Mesendoderm (in vitro differentiated cells): ENCODE data around the gene FKBP10.
"Not testable (repeated sequence)": the region's sequence is repeated elsewhere in the genome, so short reads cannot be mapped to it uniquely, and the experiment has no call there.

Experiments
- DNase-seq: peaks from one replicate; pipeline ENCODE4 v3.0.0; 2013
- H2AK5ac ChIP-seq: 2 replicates; pipeline ENCODE4 v1.6.1; 2013; ENCODE audit warnings: low read length, inconsistent platforms
- H2BK120ac ChIP-seq: 2 replicates; pipeline ENCODE4 v1.6.1; 2013; ENCODE audit warnings: low read depth, mild to moderate bottlenecking, low read length, moderate library complexity, mixed read lengths
- H2BK15ac ChIP-seq: replicated peaks from 2 replicates; pipeline ENCODE4 v1.6.1; 2013; ENCODE audit warnings: low read depth, mild to moderate bottlenecking, moderate library complexity
- H2BK5ac ChIP-seq: 2 replicates; pipeline ENCODE4 v1.6.1; 2013; ENCODE audit warnings: low read length, inconsistent platforms
- H3K18ac ChIP-seq: 2 replicates; pipeline ENCODE4 v1.6.1; 2013; ENCODE audit warnings: mild to moderate bottlenecking, low read length, mixed read lengths
- H3K23ac ChIP-seq: one replicate; pipeline ENCODE4 v1.6.1; 2013; ENCODE audit warnings: low read length
- H3K27ac ChIP-seq: 2 replicates; pipeline ENCODE4 v1.5.1; 2013; ENCODE audit warnings: low read depth, mild to moderate bottlenecking, inconsistent platforms, low read length, moderate library complexity
- H3K27me3 ChIP-seq: 2 replicates; pipeline ENCODE4 v1.6.1; 2013; ENCODE audit warnings: low read length, control low read depth, mild to moderate bottlenecking, inconsistent platforms; ENCODE audit not compliant: insufficient read depth, poor library complexity
- H3K36me3 ChIP-seq: 2 replicates; pipeline ENCODE4 v1.6.1; 2013; ENCODE audit warnings: low read length, inconsistent platforms; ENCODE audit not compliant: control insufficient read depth, insufficient read depth
- H3K4ac ChIP-seq: one replicate; pipeline ENCODE4 v1.6.1; 2013; ENCODE audit warnings: low read depth, mild to moderate bottlenecking, low read length, moderate library complexity
- H3K4me1 ChIP-seq: 2 replicates; pipeline ENCODE4 v1.6.1; 2013; ENCODE audit warnings: low read depth, low read length, inconsistent platforms; ENCODE audit not compliant: control insufficient read depth
- H3K4me2 ChIP-seq: 2 replicates; pipeline ENCODE4 v1.6.1; 2013; ENCODE audit warnings: low read length
- H3K4me3 ChIP-seq: 2 replicates; pipeline ENCODE4 v1.5.1; 2013; ENCODE audit warnings: mild to moderate bottlenecking, low read length
- H3K56ac ChIP-seq: one replicate; pipeline ENCODE4 v1.6.1; 2013; ENCODE audit warnings: low read length
- H3K79me1 ChIP-seq: 2 replicates; pipeline ENCODE4 v1.6.1; 2013; ENCODE audit warnings: low read length, inconsistent platforms
- H3K79me2 ChIP-seq: 2 replicates; pipeline ENCODE4 v1.6.1; 2013; ENCODE audit warnings: mild to moderate bottlenecking, low read length; ENCODE audit not compliant: control insufficient read depth, insufficient read depth
- H3K9ac ChIP-seq: 2 replicates; pipeline ENCODE4 v1.6.1; 2013; ENCODE audit warnings: low read length, inconsistent platforms
- H4K5ac ChIP-seq: one replicate; pipeline ENCODE4 v1.6.1; 2013; ENCODE audit warnings: low read length
- H4K8ac ChIP-seq: one replicate; pipeline ENCODE4 v1.6.1; 2013; ENCODE audit warnings: low read depth, mild to moderate bottlenecking, control low read depth, low read length, moderate library complexity
- WGBS: extraction: QIAGEN DNeasy Blood & Tissue Kit; methylation state at CpG from one replicate; pipeline ENCODE4 v1.1.7; 2013; ENCODE audit warnings: low lambda C conversion rate, missing lambda C conversion rate; ENCODE audit not compliant: insufficient coverage; ENCODE audit errors: extremely low coverage; 5-methylcytosine and 5-hydroxymethylcytosine counted together

FKBP10 gene

DNA sequence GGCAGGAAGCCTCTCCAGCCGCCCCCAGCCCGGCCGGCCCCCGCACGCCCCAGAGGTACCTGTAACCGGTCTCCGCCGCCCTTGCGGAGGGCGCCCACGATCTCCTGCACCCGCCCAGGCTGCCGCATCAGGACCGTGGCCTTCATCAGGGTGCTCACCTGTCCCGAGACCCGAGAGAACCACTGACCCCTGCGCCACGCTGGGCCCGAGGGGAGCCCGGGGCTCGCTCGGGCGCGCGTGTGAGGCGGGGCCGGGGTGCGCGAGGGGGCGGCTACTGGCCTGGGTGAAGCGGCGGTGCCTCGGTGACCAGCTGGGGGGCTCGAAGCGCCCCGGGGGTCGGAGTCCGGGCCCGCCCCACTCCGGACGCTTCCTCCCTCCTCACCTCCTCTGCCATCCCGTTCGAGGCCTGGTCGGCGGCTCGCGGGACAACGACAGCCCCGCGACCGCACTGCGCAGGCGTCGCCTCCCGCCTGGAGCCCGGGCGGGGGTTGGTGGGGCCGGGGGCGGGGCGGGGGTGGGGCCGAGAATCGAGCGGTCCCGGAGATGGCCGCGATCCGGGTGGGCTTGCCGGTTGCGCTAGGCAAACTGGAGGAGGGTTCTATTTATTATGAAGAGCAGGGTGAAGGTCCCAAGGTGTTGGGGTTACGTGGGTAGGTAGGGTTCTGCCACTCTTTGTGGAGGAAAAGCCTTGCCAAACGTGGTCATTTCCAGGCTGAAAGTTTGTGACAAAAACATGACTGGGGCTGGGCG, 23.2 kb downstream of the FKBP10 start, which contains the start of gene NT5C3B:
NT5C3B (minus strand) TSS at position 433 of the 750 bp plus-strand sequence; CDS start at position 394, 39 bp downstream.
- no CpG with 5 or more reads among the region's 72 CpGs for WGBS
- Histone ChIP-seq H3K27ac (no peak within 1 kb of the TSS), H2BK5ac (no peak within 1 kb of the TSS), H2AK5ac (no peak within 1 kb of the TSS), H2BK120ac (no peak within 1 kb of the TSS), H3K4ac (peak within 1 kb of the TSS; percentile 63), H3K79me2 (no peaks in the 10 kb centered on the region), H4K8ac (peak within 1 kb of the TSS; percentile 57), H2BK15ac (no peak within 1 kb of the TSS), H3K23ac (no peak within 1 kb of the TSS), H3K36me3 (peaks cover 2% of the 10 kb centered on the region), H3K4me3 (peak within 1 kb of the TSS; percentile 87), H3K56ac (peak within 1 kb of the TSS; percentile 97), H3K27me3 (no peaks in the 10 kb centered on the region), H4K5ac (no peak within 1 kb of the TSS), H3K79me1 (peaks cover 1% of the 10 kb centered on the region), H3K18ac (peak within 1 kb of the TSS; percentile 53), H3K4me1 (peaks cover 2% of the 10 kb centered on the region), H3K4me2 (peak within 1 kb of the TSS; percentile 70), H3K9ac (peak within 1 kb of the TSS; percentile 92)
- DNase-seq: peak; percentile 48

DNA sequence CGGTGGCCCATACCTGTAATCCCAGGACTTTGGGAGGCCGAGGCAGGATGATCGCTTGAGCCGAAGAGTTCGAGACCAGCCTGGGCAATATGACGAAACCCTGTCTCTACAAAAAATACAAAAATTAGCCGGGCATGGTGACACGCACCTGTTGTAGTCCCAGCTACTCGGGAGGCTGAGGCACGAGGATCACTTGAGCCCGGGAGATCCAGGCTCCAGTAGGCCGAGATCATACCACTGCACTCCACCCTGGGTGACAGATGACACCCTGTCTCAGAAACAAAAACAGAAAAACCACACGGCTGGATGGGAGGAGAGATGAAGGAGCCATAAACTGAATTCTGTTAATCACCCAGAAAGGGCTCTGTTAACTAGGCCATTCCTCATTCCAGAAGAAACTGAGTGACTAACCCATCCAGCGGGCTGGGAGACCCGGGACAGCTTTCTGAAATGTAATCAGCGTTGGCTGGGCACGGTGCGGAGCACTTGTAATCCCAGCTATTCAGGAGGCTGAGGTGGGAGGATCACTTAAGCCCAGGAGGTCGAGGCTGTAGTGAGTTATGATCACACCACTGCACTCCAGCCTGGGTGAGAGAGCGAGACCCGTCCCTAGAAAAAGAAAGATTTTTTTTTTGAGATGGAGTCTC, 23.9 kb downstream of the FKBP10 start:
- peaks cover 2% of the 10 kb centered on the region for H3K36me3 ChIP-seq
- H2BK5ac ChIP-seq: no peak overlapping the region
- no peak overlapping the region for H4K8ac ChIP-seq
- no peak overlapping the region for H3K4me3 ChIP-seq
- H3K56ac ChIP-seq: peak overlapping the region; percentile 89
- peak overlapping the region; percentile 70 for H3K4me2 ChIP-seq
- no peaks in the 10 kb centered on the region for H3K79me2 ChIP-seq
- WGBS: no CpG with 5 or more reads among the region's 21 CpGs
- H2BK15ac ChIP-seq: no peak overlapping the region
- H3K9ac ChIP-seq: peak overlapping the region; percentile 53
- H3K18ac ChIP-seq: no peak overlapping the region
- peaks cover 1% of the 10 kb centered on the region for H3K79me1 ChIP-seq
- H3K4me1 ChIP-seq: peaks cover 2% of the 10 kb centered on the region
- no peak for DNase-seq
- no peak overlapping the region for H3K23ac ChIP-seq
- no peak overlapping the region for H3K4ac ChIP-seq
- no peak overlapping the region for H2BK120ac ChIP-seq
- no peak overlapping the region for H2AK5ac ChIP-seq
- H3K27me3 ChIP-seq: no peaks in the 10 kb centered on the region
- H3K27ac ChIP-seq: no peak overlapping the region
- no peak overlapping the region for H4K5ac ChIP-seq

- no peak within 1 kb of the TSS for H4K8ac ChIP-seq
- H3K79me2 ChIP-seq: no peaks in the 10 kb centered on the region
- no peak within 1 kb of the TSS for H2AK5ac ChIP-seq
- no peak for DNase-seq
- H3K23ac ChIP-seq: no peak within 1 kb of the TSS
- no peak within 1 kb of the TSS for H2BK15ac ChIP-seq
- no peak within 1 kb of the TSS for H2BK120ac ChIP-seq
- H3K4ac ChIP-seq: no peak within 1 kb of the TSS
- no peak within 1 kb of the TSS for H3K4me3 ChIP-seq
- H3K18ac ChIP-seq: no peak within 1 kb of the TSS
- no peak within 1 kb of the TSS for H3K56ac ChIP-seq
- H3K4me2 ChIP-seq: no peak within 1 kb of the TSS
- no peak within 1 kb of the TSS for H3K9ac ChIP-seq
- H3K27me3 ChIP-seq: no peaks in the 10 kb centered on the region
- H2BK5ac ChIP-seq: no peak within 1 kb of the TSS
- peaks cover 1% of the 10 kb centered on the region for H3K79me1 ChIP-seq
- no peak within 1 kb of the TSS for H3K27ac ChIP-seq
- WGBS: no CpG with 5 or more reads among the region's 15 CpGs
- no peak within 1 kb of the TSS for H4K5ac ChIP-seq
- peaks cover 2% of the 10 kb centered on the region for H3K4me1 ChIP-seq
- H3K36me3 ChIP-seq: peaks cover 2% of the 10 kb centered on the region
Measured at GRCh38 chr17:41837761-41838538, 25.1 kb downstream of the FKBP10 start, which contains the start of gene KLHL10. KLHL10 (plus strand) TSS chr17:41837825; CDS start chr17:41837933, 108 bp downstream.

DNA sequence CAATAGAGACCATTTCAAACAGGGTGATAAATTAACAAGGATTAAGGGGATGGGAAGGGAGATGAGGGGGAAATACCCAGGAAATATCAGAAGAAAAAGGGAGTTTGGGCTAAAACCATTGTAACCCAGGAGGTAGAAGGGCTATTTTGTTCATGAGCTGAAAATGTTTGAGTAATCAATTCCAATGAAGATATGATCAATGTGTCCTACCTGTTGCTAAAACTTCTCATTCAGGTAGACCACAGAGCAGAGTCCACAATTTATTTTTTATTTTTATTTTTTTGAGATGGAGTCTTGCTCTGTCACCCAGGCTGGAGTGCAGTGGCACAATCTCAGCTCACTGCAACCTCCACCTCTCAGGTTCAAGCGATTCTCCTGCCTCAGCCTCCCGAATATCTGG, 26.6 kb downstream of the FKBP10 start:
- not testable (repeated sequence) for H3K36me3 ChIP-seq

GRCh38 chr17:41840781-41841180, 28.0 kb downstream of the FKBP10 start:
- not testable (repeated sequence) for H2BK15ac ChIP-seq, H3K56ac ChIP-seq, H4K5ac ChIP-seq, H4K8ac ChIP-seq, H3K79me2 ChIP-seq, H3K27me3 ChIP-seq, H3K4me2 ChIP-seq, H3K36me3 ChIP-seq, H3K9ac ChIP-seq, H3K23ac ChIP-seq, DNase-seq, H3K18ac ChIP-seq, H2BK120ac ChIP-seq, H2AK5ac ChIP-seq, H2BK5ac ChIP-seq, H3K4me1 ChIP-seq, H3K4ac ChIP-seq, H3K79me1 ChIP-seq, H3K27ac ChIP-seq, H3K4me3 ChIP-seq
- no CpG with 5 or more reads among the region's 6 CpGs for WGBS

More for the DNA sequence above, 26.6 kb downstream of the FKBP10 start:
- H3K4me1 ChIP-seq, H3K4me2 ChIP-seq, H3K18ac ChIP-seq, H2BK15ac ChIP-seq, H3K9ac ChIP-seq, H2BK5ac ChIP-seq, H3K56ac ChIP-seq, H3K4ac ChIP-seq, H4K5ac ChIP-seq, H3K27me3 ChIP-seq, H4K8ac ChIP-seq, H3K4me3 ChIP-seq, H3K79me2 ChIP-seq, H3K79me1 ChIP-seq, H2AK5ac ChIP-seq, H3K23ac ChIP-seq, H2BK120ac ChIP-seq, DNase-seq, H3K27ac ChIP-seq: not testable (repeated sequence)
- no CpG with 5 or more reads among the region's 2 CpGs for WGBS
